Measurements from ENCODE around the gene NPHS1.

GRCh38 chr19:35816846-35817245, 35.5 kb downstream of the NPHS1 start:
- TF ChIP-seq CTCF (IDR thresholded peaks at IDR 0.05) (no peak), EP300 (IDR thresholded peaks at IDR 0.05) (no peak)

Data from gastroesophageal sphincter (tissue), 3 donors.